Globus pallidus (tissue), 1 donor: ENCODE data around the gene SPACA1.
"Not testable (repeated sequence)": the region's sequence is repeated elsewhere in the genome, so short reads cannot be mapped to it uniquely, and the experiment has no call there.

Experiments used
- DNase-seq: peaks from one replicate; pipeline ENCODE4 v3.0.0-alpha.2; 2015; ENCODE audit warnings: low spot score

The SPACA1 gene

GRCh38 chr6:88047510-88048150, at the start of gene SPACA1:
Gene SPACA1 (plus strand): TSS chr6:88047841. CDS start chr6:88047906, 65 bp downstream.
- DNase-seq, result no peak

- no peak for DNase-seq
Measured at GRCh38 chr6:88000713-88001112, 46.9 kb upstream of the SPACA1 start.

- DNase-seq, result not testable (repeated sequence)
Measured at GRCh38 chr6:88001279-88001678, 46.4 kb upstream of the SPACA1 start.

GRCh38 chr6:88004707-88005106, 42.9 kb upstream of the SPACA1 start:
- DNase-seq, result no peak

GRCh38 chr6:88006557-88006956, 41.1 kb upstream of the SPACA1 start:
- DNase-seq, result no peak

- no peak for DNase-seq
Measured at GRCh38 chr6:88008411-88008810, 39.2 kb upstream of the SPACA1 start.

- DNase-seq, result no peak
Measured at GRCh38 chr6:88008831-88009231, 38.8 kb upstream of the SPACA1 start.

GRCh38 chr6:88013015-88013414, 34.6 kb upstream of the SPACA1 start:
- no peak for DNase-seq

GRCh38 chr6:88013554-88013953, 34.1 kb upstream of the SPACA1 start:
- DNase-seq, result no peak

- DNase-seq, result no peak
Measured at GRCh38 chr6:88020439-88020838, 27.2 kb upstream of the SPACA1 start.

GRCh38 chr6:88024696-88025095, 22.9 kb upstream of the SPACA1 start:
- no peak for DNase-seq

GRCh38 chr6:88031550-88031949, 16.1 kb upstream of the SPACA1 start:
- DNase-seq, result no peak

GRCh38 chr6:88044530-88044929, 3.1 kb upstream of the SPACA1 start:
- DNase-seq, result no peak

GRCh38 chr6:88045521-88046136, 2.0 kb upstream of the SPACA1 start:
- no peak for DNase-seq

GRCh38 chr6:88048578-88048977, 937 bp downstream of the SPACA1 start:
- no peak for DNase-seq

- DNase-seq, result no peak
Measured at GRCh38 chr6:88050140-88050818, 2.6 kb downstream of the SPACA1 start.

GRCh38 chr6:88059191-88059590, 11.6 kb downstream of the SPACA1 start:
- no peak for DNase-seq

- no peak for DNase-seq
Measured at GRCh38 chr6:88062376-88062775, 14.7 kb downstream of the SPACA1 start.

GRCh38 chr6:88072462-88072861, 24.8 kb downstream of the SPACA1 start:
- DNase-seq, result no peak

- no peak for DNase-seq
Measured at GRCh38 chr6:88074791-88075190, 27.1 kb downstream of the SPACA1 start.

- DNase-seq, result no peak
Measured at GRCh38 chr6:88077305-88077704, 29.7 kb downstream of the SPACA1 start.

- no peak for DNase-seq
Measured at GRCh38 chr6:88086792-88087191, 39.2 kb downstream of the SPACA1 start.

- DNase-seq, result no peak
Measured at GRCh38 chr6:88089708-88090107, 42.1 kb downstream of the SPACA1 start.
